HepG2 (cell line): ENCODE measurements around the gene PATE4. TPM values are rescaled to one million over a fixed set of nuclear protein-coding genes. Genes with fewer than 3 reads are reported as not detected.

Experiments used
- BCL6 ChIP-seq: IDR thresholded peaks from 2 replicates; pipeline ENCODE4 v1.6.1; 2016; ENCODE audit warnings: missing genetic modification reagents, missing compliant biosample characterization
- BHLHE40 ChIP-seq: IDR thresholded peaks from 2 replicates; pipeline ENCODE4 v1.6.1; 2011; ENCODE audit warnings: low read length, improper control_type of control experiment
- DPF2 ChIP-seq: sonication (generic); formaldehyde crosslinking; IDR thresholded peaks from 2 replicates; pipeline ENCODE4 v1.4.0; 2020; ENCODE audit warnings: mild to moderate bottlenecking, low read depth, missing genetic modification reagents, borderline replicate concordance
- EHMT2 ChIP-seq: fragments of 200-600 bp; sonication (generic); IDR thresholded peaks from 2 replicates; pipeline ENCODE4 v1.7.0; 2017; ENCODE audit warnings: antibody characterized with exemption, low read depth, low read length, borderline replicate concordance
- HMG20A ChIP-seq: IDR thresholded peaks from 2 replicates; pipeline ENCODE4 v1.6.1; 2016; ENCODE audit warnings: borderline replicate concordance
- KMT2A ChIP-seq: sonication (generic); formaldehyde crosslinking; IDR thresholded peaks from 2 replicates; pipeline ENCODE4 v1.4.0; 2020; ENCODE audit warnings: missing genetic modification reagents
- NFATC3 ChIP-seq: sonication (generic); formaldehyde crosslinking; IDR thresholded peaks from 2 replicates; pipeline ENCODE4 v1.5.1; 2020; ENCODE audit warnings: mild to moderate bottlenecking, missing genetic modification reagents
- NFRKB ChIP-seq: fragments of 450-650 bp; IDR thresholded peaks from 2 replicates; pipeline ENCODE4 v1.6.1; 2017
- RAD51 ChIP-seq: fragments of 450-650 bp; IDR thresholded peaks from 2 replicates; pipeline ENCODE4 v1.6.1; 2016; ENCODE audit warnings: borderline replicate concordance
- SMARCE1 ChIP-seq: fragments of 450-650 bp; IDR thresholded peaks from 2 replicates; pipeline ENCODE4 v1.6.1; 2017; ENCODE audit warnings: borderline replicate concordance
- SOX13 ChIP-seq, 3 experiments: fragments of 450-650 bp in 1 of 3; sonication (generic) in 1 of 3; formaldehyde crosslinking in 1 of 3; IDR thresholded peaks in 2 of 3; conservative IDR thresholded peaks in 1 of 3; 2 replicates each; pipeline versions ENCODE4 v1.5.0 to v1.6.1; 2016 to 2020; ENCODE audit warnings: antibody characterized with exemption in 1 of 3, mild to moderate bottlenecking in 1 of 3, missing compliant biosample characterization in 1 of 3, missing genetic modification reagents in 1 of 3, moderate library complexity in 1 of 3
- SP4 ChIP-seq: sonication (generic); formaldehyde crosslinking; IDR thresholded peaks from 2 replicates; pipeline ENCODE4 v1.8.1; 2023; ENCODE audit warnings: mild to moderate bottlenecking, missing genetic modification reagents
- TEAD2 ChIP-seq: sonication (generic); formaldehyde crosslinking; IDR thresholded peaks from 2 replicates; pipeline ENCODE4 v1.9.0; 2021; ENCODE audit warnings: missing genetic modification reagents
- WIZ ChIP-seq: sonication (generic); formaldehyde crosslinking; IDR thresholded peaks from 2 replicates; pipeline ENCODE4 v1.5.1; 2020; ENCODE audit warnings: mild to moderate bottlenecking, missing genetic modification reagents
- ZBTB25 ChIP-seq: IDR thresholded peaks from 2 replicates; pipeline ENCODE4 v1.6.1; 2018; ENCODE audit warnings: missing genetic modification reagents
- ZMYM2 ChIP-seq: sonication (generic); formaldehyde crosslinking; IDR thresholded peaks from 2 replicates; pipeline ENCODE4 v1.8.0; 2022; ENCODE audit warnings: mild to moderate bottlenecking, missing genetic modification reagents
- ZNF225 ChIP-seq: sonication (generic); formaldehyde crosslinking; IDR thresholded peaks from 2 replicates; pipeline ENCODE4 v1.4.0; 2020; ENCODE audit warnings: mild to moderate bottlenecking, missing genetic modification reagents
- ZNF234 ChIP-seq: sonication (generic); formaldehyde crosslinking; conservative IDR thresholded peaks from 2 replicates; pipeline ENCODE4 v1.5.1; 2020; ENCODE audit warnings: mild to moderate bottlenecking, missing genetic modification reagents
- ZNF296 ChIP-seq: sonication (generic); formaldehyde crosslinking; conservative IDR thresholded peaks from 2 replicates; pipeline ENCODE4 v1.5.0; 2020; ENCODE audit warnings: mild to moderate bottlenecking, missing genetic modification reagents
- ZNF468 ChIP-seq: sonication (generic); formaldehyde crosslinking; IDR thresholded peaks from 2 replicates; pipeline ENCODE4 v1.8.0; 2022; ENCODE audit warnings: mild to moderate bottlenecking, moderate library complexity, missing genetic modification reagents
- ZNF484 ChIP-seq: sonication (generic); formaldehyde crosslinking; IDR thresholded peaks from 2 replicates; pipeline ENCODE4 v1.5.1; 2020; ENCODE audit warnings: mild to moderate bottlenecking, low read depth, missing genetic modification reagents, borderline replicate concordance
- ZNF550 ChIP-seq: sonication (generic); formaldehyde crosslinking; IDR thresholded peaks from 2 replicates; pipeline ENCODE4 v1.4.0; 2020; ENCODE audit warnings: mild to moderate bottlenecking, missing genetic modification reagents, borderline replicate concordance
- ZNF557 ChIP-seq: sonication (generic); formaldehyde crosslinking; IDR thresholded peaks from 2 replicates; pipeline ENCODE4 v1.4.0; 2020; ENCODE audit warnings: missing genetic modification reagents
- ZNF644 ChIP-seq: IDR thresholded peaks from 2 replicates; pipeline ENCODE4 v1.6.1; 2016; ENCODE audit warnings: low read depth
- polyA plus RNA-seq, 8 experiments: library from polyadenylated mRNA; depleted of rRNA in 3 of 8; stranded (reverse) in 7 of 8; unstranded in 1 of 8; fragments of >200 nt; fragmentation: Illumina TruSeq in 4 of 8; extraction: Trizol in 4 of 8; gene quantifications; 2 replicates each; pipeline versions ENCODE4 v1.2.1 to v1.2.3, GENCODE V29; 2011 to 2016; ENCODE audit warnings: low read depth in 4 of 8, missing spikeins in 1 of 8, mixed read lengths in 1 of 8; ENCODE audit not compliant: insufficient read depth in 1 of 8
- total RNA-seq, 5 experiments: library from RNA; depleted of rRNA; stranded (reverse); fragments of >200 nt; fragmentation: Illumina TruSeq; extraction: Trizol; gene quantifications; 2 replicates each; pipeline ENCODE4 v1.2.3, GENCODE V29; 2016; ENCODE audit warnings: low read depth in 1 of 5
- TF ChIP-seq, protein P1 (sequence below): sonication (generic); formaldehyde crosslinking; IDR thresholded peaks from 2 replicates; pipeline ENCODE4 v1.4.0; 2020; ENCODE audit warnings: missing genetic modification reagents
- TF ChIP-seq, protein P2 (sequence below): fragments of 450-650 bp; IDR thresholded peaks from 2 replicates; pipeline ENCODE4 v1.6.1; 2017; ENCODE audit warnings: mild to moderate bottlenecking

Gene PATE4
- total and polyA plus RNA-seq, 2 of the 13 experiments (the other 11 are each of a cell fraction or from before 2014, with no cell fraction given) = not detected

DNA sequence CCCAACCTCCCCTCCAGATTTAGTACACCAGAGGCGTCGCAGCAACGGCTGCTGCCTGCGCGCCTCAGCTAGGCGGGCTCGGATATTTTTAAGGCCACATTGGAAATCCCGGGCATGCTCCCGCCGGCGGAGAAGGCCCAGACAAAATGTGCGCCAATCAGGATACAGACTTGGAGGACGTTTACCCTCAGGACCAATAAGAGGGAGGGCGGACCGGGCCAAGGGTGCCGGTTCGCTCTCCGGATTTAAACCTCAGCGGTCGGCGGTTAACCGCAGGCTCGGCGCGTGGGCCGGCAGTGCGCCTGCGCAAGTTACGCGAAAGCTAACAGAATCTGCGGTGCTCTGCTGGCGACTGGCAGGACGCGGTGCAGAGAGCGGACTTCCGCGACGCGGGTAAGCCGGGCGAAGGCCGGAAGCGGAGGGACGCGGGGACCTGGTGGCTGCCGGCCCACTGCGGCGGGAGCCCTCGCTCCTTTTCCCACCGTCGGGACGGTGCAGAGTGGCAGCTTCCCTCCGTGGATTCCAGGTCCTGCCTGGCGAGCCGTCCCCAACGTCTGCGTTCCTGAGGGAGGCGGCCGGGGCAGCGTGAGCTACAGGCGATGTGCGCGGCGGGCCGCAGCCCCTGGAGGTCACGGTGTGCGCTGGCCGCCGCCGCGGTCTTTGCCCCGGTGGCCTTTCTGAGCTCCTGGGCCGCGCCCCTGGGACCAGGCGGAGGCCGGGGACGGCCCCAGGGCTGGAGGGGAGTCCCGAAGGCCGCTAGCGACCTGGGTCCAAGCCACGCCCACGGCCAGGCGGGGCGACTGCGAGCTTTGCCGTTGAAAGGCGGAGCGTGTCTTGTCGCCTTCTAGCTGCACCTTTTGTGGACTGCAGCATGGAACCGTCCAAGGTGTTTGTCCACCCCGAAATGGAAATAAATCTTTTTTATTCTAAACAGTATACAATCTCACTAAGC lies 54.5 kb downstream of the PATE4 start, which contains the start of gene HYLS1 (continued):
- no peak for TF ChIP-seq ZNF468 (CRISPR knock-in tag)
- TF ChIP-seq, protein P1, sequence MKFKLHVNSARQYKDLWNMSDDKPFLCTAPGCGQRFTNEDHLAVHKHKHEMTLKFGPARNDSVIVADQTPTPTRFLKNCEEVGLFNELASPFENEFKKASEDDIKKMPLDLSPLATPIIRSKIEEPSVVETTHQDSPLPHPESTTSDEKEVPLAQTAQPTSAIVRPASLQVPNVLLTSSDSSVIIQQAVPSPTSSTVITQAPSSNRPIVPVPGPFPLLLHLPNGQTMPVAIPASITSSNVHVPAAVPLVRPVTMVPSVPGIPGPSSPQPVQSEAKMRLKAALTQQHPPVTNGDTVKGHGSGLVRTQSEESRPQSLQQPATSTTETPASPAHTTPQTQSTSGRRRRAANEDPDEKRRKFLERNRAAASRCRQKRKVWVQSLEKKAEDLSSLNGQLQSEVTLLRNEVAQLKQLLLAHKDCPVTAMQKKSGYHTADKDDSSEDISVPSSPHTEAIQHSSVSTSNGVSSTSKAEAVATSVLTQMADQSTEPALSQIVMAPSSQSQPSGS = no peak
- peak; percentile 20; the same call in 1 of the 2 replicates for TF ChIP-seq BCL6 (CRISPR knock-in tag)
- no peak for TF ChIP-seq EHMT2
- TF ChIP-seq ZMYM2 = no peak
- TF ChIP-seq ZNF644 (CRISPR knock-in tag) = no peak
- peak; percentile 74; the same call in 1 of the 2 replicates for TF ChIP-seq ZNF234 (CRISPR knock-in tag)
- TF ChIP-seq, protein P2, sequence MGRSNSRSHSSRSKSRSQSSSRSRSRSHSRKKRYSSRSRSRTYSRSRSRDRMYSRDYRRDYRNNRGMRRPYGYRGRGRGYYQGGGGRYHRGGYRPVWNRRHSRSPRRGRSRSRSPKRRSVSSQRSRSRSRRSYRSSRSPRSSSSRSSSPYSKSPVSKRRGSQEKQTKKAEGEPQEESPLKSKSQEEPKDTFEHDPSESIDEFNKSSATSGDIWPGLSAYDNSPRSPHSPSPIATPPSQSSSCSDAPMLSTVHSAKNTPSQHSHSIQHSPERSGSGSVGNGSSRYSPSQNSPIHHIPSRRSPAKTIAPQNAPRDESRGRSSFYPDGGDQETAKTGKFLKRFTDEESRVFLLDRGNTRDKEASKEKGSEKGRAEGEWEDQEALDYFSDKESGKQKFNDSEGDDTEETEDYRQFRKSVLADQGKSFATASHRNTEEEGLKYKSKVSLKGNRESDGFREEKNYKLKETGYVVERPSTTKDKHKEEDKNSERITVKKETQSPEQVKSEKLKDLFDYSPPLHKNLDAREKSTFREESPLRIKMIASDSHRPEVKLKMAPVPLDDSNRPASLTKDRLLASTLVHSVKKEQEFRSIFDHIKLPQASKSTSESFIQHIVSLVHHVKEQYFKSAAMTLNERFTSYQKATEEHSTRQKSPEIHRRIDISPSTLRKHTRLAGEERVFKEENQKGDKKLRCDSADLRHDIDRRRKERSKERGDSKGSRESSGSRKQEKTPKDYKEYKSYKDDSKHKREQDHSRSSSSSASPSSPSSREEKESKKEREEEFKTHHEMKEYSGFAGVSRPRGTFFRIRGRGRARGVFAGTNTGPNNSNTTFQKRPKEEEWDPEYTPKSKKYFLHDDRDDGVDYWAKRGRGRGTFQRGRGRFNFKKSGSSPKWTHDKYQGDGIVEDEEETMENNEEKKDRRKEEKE = no peak
- TF ChIP-seq ZNF484 (CRISPR knock-in tag) = no peak
- TF ChIP-seq ZNF225 (CRISPR knock-in tag) = no peak
- no peak for TF ChIP-seq RAD51
- TF ChIP-seq SP4 (CRISPR knock-in tag) = no peak
- no peak for TF ChIP-seq WIZ (CRISPR knock-in tag)
- no peak for TF ChIP-seq ZBTB25
- TF ChIP-seq SOX13 (IDR thresholded peaks at IDR 0.05) = no peak; the same call in 1 of the 2 replicates
- TF ChIP-seq SOX13 (CRISPR knock-in tag; conservative IDR thresholded peaks at IDR 0.05 in 1 of 2, IDR thresholded peaks at IDR 0.05 in 1 of 2) = 0 out of 4 replicates have a peak, but pooled peaks of 1 of the 2 experiments have one; percentile 4
- TF ChIP-seq NFATC3 (CRISPR knock-in tag) = no peak
- TF ChIP-seq ZNF557 (CRISPR knock-in tag) = no peak
- TF ChIP-seq ZNF550 (CRISPR knock-in tag) = no peak
- TF ChIP-seq KMT2A (CRISPR knock-in tag) = 0 out of 2 replicates have a peak, but pooled peaks have one; percentile 40
- TF ChIP-seq DPF2 (CRISPR knock-in tag) = no peak
- TF ChIP-seq TEAD2 (CRISPR knock-in tag) = no peak
- TF ChIP-seq ZNF296 (CRISPR knock-in tag) = no peak
- no peak for TF ChIP-seq SMARCE1
- TF ChIP-seq HMG20A (CRISPR knock-in tag) = no peak
- no peak for TF ChIP-seq NFRKB
- no peak for TF ChIP-seq BHLHE40
